Activated CD4-positive, alpha-beta T cell treated with anti-CD3 and anti-CD28 coated beads, Interleukin-2, amount 10 ng/mL, durations not matched to agents 7 days and 5 days (primary cell): ENCODE results near the gene TCF7L1. TPM values are rescaled to one million over a fixed set of nuclear protein-coding genes. Genes with fewer than 3 reads are reported as not detected.

Source experiments
- CTCF ChIA-PET: fragments of 350-600 bp; sonication (Branson Sonifier 250); formaldehyde crosslinking; loops from one replicate; lab custom pipeline; 2021; ENCODE audit warnings: antibody characterized with exemption; lab: Charles Lee
- POLR2A ChIA-PET: fragments of 350-600 bp; sonication (Branson Sonifier 250); formaldehyde crosslinking; loops from one replicate; lab custom pipeline; 2021; ENCODE audit warnings: antibody characterized with exemption; lab: Charles Lee
- DNase-seq: peaks from one replicate; pipeline ENCODE4 v3.0.0-alpha.2; 2020
- H3K27ac Mint-ChIP-seq: one replicate; pipeline ENCODE4 v1.8.0; 2021; ENCODE audit warnings: mild to moderate bottlenecking, moderate library complexity, mixed read lengths
- H3K27me3 Mint-ChIP-seq: one replicate; pipeline ENCODE4 v1.8.0; 2021; ENCODE audit warnings: mixed read lengths
- H3K36me3 Mint-ChIP-seq: one replicate; pipeline ENCODE4 v1.8.0; 2021; ENCODE audit warnings: low read depth, mixed read lengths
- H3K4me1 Mint-ChIP-seq: one replicate; pipeline ENCODE4 v1.8.0; 2021; ENCODE audit warnings: mixed read lengths
- H3K4me3 Mint-ChIP-seq: one replicate; pipeline ENCODE4 v1.8.0; 2021; ENCODE audit warnings: mild to moderate bottlenecking, moderate library complexity, mixed read lengths
- H3K9me3 Mint-ChIP-seq: one replicate; pipeline ENCODE4 v1.8.0; 2021; ENCODE audit warnings: mixed read lengths
- total RNA-seq, 2 experiments: library from RNA; stranded (reverse); gene quantifications; one replicate each; pipeline ENCODE4 v1.2.3, GENCODE V29; 2021

The TCF7L1 gene
- total RNA-seq, 2 experiments from 2014 or later = not detected

DNA sequence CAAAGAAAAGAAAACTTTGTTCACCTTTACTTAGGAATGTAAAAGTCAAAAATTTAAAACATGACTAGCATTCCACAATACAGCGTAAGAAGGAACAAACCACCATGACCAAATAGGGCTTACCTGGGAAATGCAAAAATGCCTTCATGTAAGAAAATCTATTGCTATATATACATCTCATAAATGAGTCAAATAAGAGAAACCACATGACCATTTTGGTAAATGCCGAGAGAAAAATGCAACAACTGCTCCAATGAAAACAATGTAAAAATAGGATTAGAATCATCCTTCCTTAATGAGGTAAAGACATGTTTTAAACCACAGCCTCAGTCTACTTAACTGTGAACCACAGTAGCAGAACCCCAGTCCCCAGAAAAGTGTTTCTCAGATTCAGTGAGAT, 145.2 kb downstream of the TCF7L1 start:
- Mint-ChIP-seq H3K4me3 (no peak overlapping the region), H3K27me3 (no peaks in the 10 kb centered on the region), H3K27ac (no peak overlapping the region), H3K36me3 (no peaks in the 10 kb centered on the region), H3K4me1 (no peaks in the 10 kb centered on the region), H3K9me3 (no peaks in the 10 kb centered on the region)
- CTCF ChIA-PET = no interaction called here
- POLR2A ChIA-PET = no interaction called here
- no peak for DNase-seq

GRCh38 chr2:85281553-85281952, 148.4 kb downstream of the TCF7L1 start:
- CTCF ChIA-PET = interaction anchor here (0.8 kb wide), 1 partner anchor 11 kb away, joined by 4 read pairs; no protein-coding TSS in a partner anchor
- Mint-ChIP-seq H3K4me3 (no peak overlapping the region), H3K27ac (no peak overlapping the region), H3K36me3 (no peaks in the 10 kb centered on the region), H3K9me3 (no peaks in the 10 kb centered on the region), H3K4me1 (peaks cover 8% of the 10 kb centered on the region), H3K27me3 (no peaks in the 10 kb centered on the region)
- POLR2A ChIA-PET = no interaction called here
- DNase-seq = no peak

- Mint-ChIP-seq H3K4me1 (peaks cover 18% of the 10 kb centered on the region), H3K9me3 (no peaks in the 10 kb centered on the region), H3K27ac (no peak overlapping the region), H3K27me3 (no peaks in the 10 kb centered on the region), H3K36me3 (no peaks in the 10 kb centered on the region), H3K4me3 (no peak overlapping the region)
- DNase-seq = no peak
- CTCF ChIA-PET = no interaction called here
- POLR2A ChIA-PET = no interaction called here
These were observed 149.7 kb downstream of the TCF7L1 start for GRCh38 chr2:85282914-85283313.

DNA sequence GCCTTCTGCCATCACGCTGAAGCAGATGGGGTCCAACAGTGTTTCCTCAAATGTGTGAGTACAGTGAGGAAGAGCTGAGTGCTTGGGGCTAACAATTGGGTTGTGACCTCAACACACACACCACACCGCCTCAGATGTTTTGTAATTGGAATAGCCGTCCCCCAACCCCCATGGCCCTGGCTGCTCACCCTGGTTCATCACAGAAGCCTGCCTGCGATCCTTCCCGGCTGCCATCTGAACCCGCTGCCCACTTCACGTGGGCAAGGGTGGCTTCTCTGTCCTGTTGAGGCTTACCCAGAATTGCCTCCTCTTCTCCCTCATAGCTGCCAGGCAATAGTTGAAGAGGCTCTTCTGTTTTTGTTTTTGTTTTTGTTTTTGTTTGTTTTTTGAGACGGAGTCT, 150.4 kb downstream of the TCF7L1 start:
- H3K9me3 Mint-ChIP-seq = no peaks in the 10 kb centered on the region
- no peaks in the 10 kb centered on the region for H3K27me3 Mint-ChIP-seq
- peaks cover 18% of the 10 kb centered on the region for H3K4me1 Mint-ChIP-seq
- no peak for DNase-seq
- no peak overlapping the region for H3K27ac Mint-ChIP-seq
- POLR2A ChIA-PET = no interaction called here
- CTCF ChIA-PET = interaction anchor here (1.0 kb wide), 1 partner anchor 358 kb away, joined by 3 read pairs; no protein-coding TSS in a partner anchor
- no peaks in the 10 kb centered on the region for H3K36me3 Mint-ChIP-seq
- no peak overlapping the region for H3K4me3 Mint-ChIP-seq

DNA sequence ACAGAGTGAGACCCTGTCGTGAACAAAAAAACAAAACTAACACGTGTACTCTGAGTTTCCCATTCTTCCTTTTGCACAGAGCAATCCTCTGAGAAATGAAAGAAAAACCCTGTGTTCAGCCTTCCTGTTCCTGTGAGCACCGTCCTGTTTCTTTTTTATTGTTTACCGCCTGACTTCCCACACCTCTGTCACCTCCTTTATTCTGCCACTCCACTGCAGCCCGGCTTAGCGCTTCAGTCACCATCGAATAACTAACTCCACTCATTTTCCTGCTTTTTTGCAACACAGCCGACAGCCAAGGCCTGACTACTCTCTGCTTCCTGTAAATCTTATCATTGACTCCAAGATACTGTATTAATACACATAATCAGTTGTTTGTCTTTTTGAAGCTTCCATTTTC, 153.7 kb downstream of the TCF7L1 start:
- ChIA-PET POLR2A (no interaction called here), CTCF (interaction anchor here (0.6 to 2.2 kb wide), 6 partner anchors 8 to 218 kb away, joined by 3 to 12 read pairs (median 5); no protein-coding TSS in a partner anchor)
- H3K36me3 Mint-ChIP-seq = no peaks in the 10 kb centered on the region

GRCh38 chr2:85287721-85288120, 154.5 kb downstream of the TCF7L1 start:
- POLR2A ChIA-PET = no interaction called here
- CTCF ChIA-PET = interaction anchor here (0.6 to 1.9 kb wide), 4 partner anchors 10 to 219 kb away, joined by 3 to 6 read pairs (median 4); no protein-coding TSS in a partner anchor
- no peaks in the 10 kb centered on the region for H3K27me3 Mint-ChIP-seq

More for the DNA sequence above, 153.7 kb downstream of the TCF7L1 start:
- H3K27me3 Mint-ChIP-seq = no peaks in the 10 kb centered on the region
- no peak for DNase-seq
- peak overlapping the region; percentile 87 for H3K27ac Mint-ChIP-seq
- H3K4me1 Mint-ChIP-seq = peaks cover 36% of the 10 kb centered on the region
- no peaks in the 10 kb centered on the region for H3K9me3 Mint-ChIP-seq
- H3K4me3 Mint-ChIP-seq = peak overlapping the region; percentile 48

DNA sequence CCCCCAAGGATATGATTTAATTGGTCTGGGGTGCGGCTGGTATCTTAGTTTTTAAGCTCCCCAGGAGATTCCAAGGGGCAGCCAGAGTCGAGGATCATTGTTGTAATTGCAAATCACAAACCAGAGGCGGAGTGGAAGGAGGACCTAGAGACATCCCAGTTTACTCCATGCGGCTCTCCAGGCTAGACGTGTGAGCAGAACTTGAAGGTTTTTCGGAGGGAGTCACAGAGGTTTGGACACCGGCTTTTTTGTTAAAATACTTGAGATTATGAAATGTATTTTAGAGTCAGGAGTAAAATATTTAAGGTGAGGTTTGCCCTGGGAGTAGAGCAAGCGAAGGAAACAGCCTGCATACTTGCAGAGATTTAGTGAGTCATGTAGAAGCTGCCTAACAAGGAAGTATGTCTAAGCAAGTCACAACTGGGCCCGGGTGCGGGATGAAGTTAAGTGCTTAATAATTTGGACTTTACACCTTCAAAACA, 155.1 kb downstream of the TCF7L1 start:
- Mint-ChIP-seq H3K4me3 (no peak overlapping the region), H3K27me3 (no peaks in the 10 kb centered on the region), H3K36me3 (no peaks in the 10 kb centered on the region), H3K9me3 (no peaks in the 10 kb centered on the region), H3K4me1 (peaks cover 42% of the 10 kb centered on the region), H3K27ac (no peak overlapping the region)
- POLR2A ChIA-PET = no interaction called here
- CTCF ChIA-PET = no interaction called here
- no peak for DNase-seq

More at GRCh38 chr2:85287721-85288120, 154.5 kb downstream of the TCF7L1 start:
- Mint-ChIP-seq H3K36me3 (no peaks in the 10 kb centered on the region), H3K4me3 (no peak overlapping the region), H3K27ac (no peak overlapping the region), H3K9me3 (no peaks in the 10 kb centered on the region), H3K4me1 (peaks cover 39% of the 10 kb centered on the region)
- no peak for DNase-seq

GRCh38 chr2:85291425-85292023, 158.3 kb downstream of the TCF7L1 start:
- ChIA-PET POLR2A (interaction anchor here (0.6 kb wide), 2 partner anchors 329 to 373 kb away, joined by 3 to 4 read pairs; no protein-coding TSS in a partner anchor), CTCF (interaction anchor here (0.7 to 1.7 kb wide), 4 partner anchors 9 to 225 kb away, joined by 3 to 7 read pairs (median 4); no protein-coding TSS in a partner anchor)
- Mint-ChIP-seq H3K36me3 (no peaks in the 10 kb centered on the region), H3K9me3 (no peaks in the 10 kb centered on the region), H3K4me3 (peak overlapping the region; percentile 33), H3K27me3 (peaks cover 3% of the 10 kb centered on the region), H3K27ac (peak overlapping the region; percentile 79), H3K4me1 (peaks cover 34% of the 10 kb centered on the region)
- peak; percentile 42 for DNase-seq

DNA sequence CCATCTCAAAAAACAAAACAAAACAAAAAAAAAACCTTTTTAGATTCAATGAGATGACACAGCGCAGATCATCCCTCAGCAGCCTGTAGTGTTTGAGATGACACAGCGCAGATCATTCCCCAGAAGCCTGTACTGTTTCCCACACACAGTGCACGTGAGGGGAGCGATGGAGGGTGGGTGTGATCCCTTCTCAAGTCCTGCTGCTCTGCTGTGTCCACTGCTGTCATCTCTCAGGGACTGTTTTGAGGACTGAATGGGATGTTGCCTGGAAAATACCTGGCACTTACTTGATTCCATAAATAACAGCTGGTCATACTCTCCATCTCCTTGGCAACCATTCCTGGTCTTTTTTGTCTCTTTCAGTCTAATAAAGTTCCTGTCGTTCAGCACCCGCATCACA, 168.9 kb downstream of the TCF7L1 start:
- Mint-ChIP-seq H3K27me3 (peaks cover 13% of the 10 kb centered on the region), H3K4me3 (no peak overlapping the region), H3K36me3 (no peaks in the 10 kb centered on the region), H3K27ac (no peak overlapping the region), H3K4me1 (peaks cover 9% of the 10 kb centered on the region), H3K9me3 (no peaks in the 10 kb centered on the region)
- ChIA-PET POLR2A (no interaction called here), CTCF (no interaction called here)
- no peak for DNase-seq

- no peaks in the 10 kb centered on the region for H3K36me3 Mint-ChIP-seq
- no peak overlapping the region for H3K27ac Mint-ChIP-seq
- ChIA-PET CTCF (interaction anchor here (0.8 to 1.3 kb wide), 3 partner anchors 20 to 378 kb away, joined by 3 read pairs; no protein-coding TSS in a partner anchor), POLR2A (no interaction called here)
- no peak for DNase-seq
- peaks cover 15% of the 10 kb centered on the region for H3K4me1 Mint-ChIP-seq
- no peaks in the 10 kb centered on the region for H3K9me3 Mint-ChIP-seq
- H3K4me3 Mint-ChIP-seq = no peak overlapping the region
- H3K27me3 Mint-ChIP-seq = peaks cover 10% of the 10 kb centered on the region
These were observed 170.8 kb downstream of the TCF7L1 start for GRCh38 chr2:85303780-85304531.

- H3K9me3 Mint-ChIP-seq = no peaks in the 10 kb centered on the region
- H3K27ac Mint-ChIP-seq = no peak overlapping the region
- ChIA-PET CTCF (no interaction called here), POLR2A (no interaction called here)
- peaks cover 33% of the 10 kb centered on the region for H3K4me1 Mint-ChIP-seq
- peaks cover 3% of the 10 kb centered on the region for H3K27me3 Mint-ChIP-seq
- H3K36me3 Mint-ChIP-seq = peaks cover 13% of the 10 kb centered on the region
- no peak overlapping the region for H3K4me3 Mint-ChIP-seq
- no peak for DNase-seq
These were observed 174.3 kb downstream of the TCF7L1 start for GRCh38 chr2:85307527-85307897.

DNA sequence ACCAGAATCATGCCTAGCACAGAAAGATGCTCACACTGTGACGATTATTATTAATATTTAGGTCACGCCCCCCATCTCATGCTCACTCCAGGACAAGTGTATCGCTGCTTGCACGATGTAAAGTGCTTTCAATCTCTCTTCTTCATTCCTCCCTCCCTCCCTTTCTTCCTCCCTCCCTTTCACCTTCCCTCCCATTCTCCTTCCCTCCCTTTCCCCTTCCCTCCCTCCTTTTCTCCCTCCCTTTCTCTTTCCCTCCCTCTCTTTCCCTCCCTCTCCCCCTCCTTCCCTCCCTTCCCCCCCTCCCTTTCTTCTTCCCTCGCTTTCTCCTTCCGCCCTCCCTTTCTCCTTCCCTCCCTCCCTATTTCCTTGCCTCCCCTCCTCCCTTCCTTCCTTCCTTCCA, 175.0 kb downstream of the TCF7L1 start:
- Mint-ChIP-seq H3K27ac (peak overlapping the region; percentile 25), H3K9me3 (no peaks in the 10 kb centered on the region), H3K36me3 (peaks cover 14% of the 10 kb centered on the region), H3K27me3 (peaks cover 3% of the 10 kb centered on the region), H3K4me3 (no peak overlapping the region), H3K4me1 (peaks cover 33% of the 10 kb centered on the region)
- ChIA-PET POLR2A (no interaction called here), CTCF (interaction anchor here (1.9 kb wide), 1 partner anchor 18 kb away, joined by 6 read pairs; no protein-coding TSS in a partner anchor)
- DNase-seq = no peak
